Activated CD8-positive, alpha-beta T cell treated with anti-CD3 and anti-CD28 coated beads for 36 hours (primary cell): ENCODE data around the gene STARD9. TPM values are rescaled to one million over a fixed set of nuclear protein-coding genes. Genes with fewer than 3 reads are reported as not detected.

ENCODE experiments used
- ATAC-seq: fragments of 200-7000 bp; cut with Tn5 transposase; one replicate; pipeline ENCODE4 v1.10.0; 2021; ENCODE audit warnings: mild to moderate bottlenecking, moderate library complexity
- CTCF ChIA-PET: fragments of 350-600 bp; sonication (Branson Sonifier 250); formaldehyde crosslinking; loops from one replicate; lab custom pipeline; 2021; ENCODE audit warnings: antibody characterized with exemption; lab: Charles Lee
- POLR2A ChIA-PET: fragments of 350-600 bp; sonication (Branson Sonifier 250); formaldehyde crosslinking; loops from one replicate; lab custom pipeline; 2021; ENCODE audit warnings: antibody characterized with exemption; lab: Charles Lee
- DNase-seq: peaks from one replicate; pipeline ENCODE4 v3.0.0-alpha.2; 2020
- H3K27ac Mint-ChIP-seq: one replicate; pipeline ENCODE4 v1.8.0; 2021; ENCODE audit warnings: mild to moderate bottlenecking, mixed read lengths
- H3K27me3 Mint-ChIP-seq: one replicate; pipeline ENCODE4 v1.8.0; 2021; ENCODE audit warnings: mixed read lengths
- H3K36me3 Mint-ChIP-seq: one replicate; pipeline ENCODE4 v1.8.0; 2021; ENCODE audit warnings: low read depth, mixed read lengths
- H3K4me1 Mint-ChIP-seq: one replicate; pipeline ENCODE4 v1.8.0; 2021; ENCODE audit warnings: low read depth, mixed read lengths
- H3K4me3 Mint-ChIP-seq: one replicate; pipeline ENCODE4 v1.8.0; 2021; ENCODE audit warnings: mild to moderate bottlenecking, moderate library complexity, mixed read lengths
- H3K9me3 Mint-ChIP-seq: one replicate; pipeline ENCODE4 v1.8.0; 2021; ENCODE audit warnings: mixed read lengths
- intact Hi-C: fragments of 100-400 bp; cut with micrococcal nuclease; formaldehyde crosslinking; loops from one replicate; pipeline ENCODE4 v1.10.0; 2022
- total RNA-seq, 2 experiments: library from RNA; stranded (reverse); gene quantifications; one replicate each; pipeline ENCODE4 v1.2.3, GENCODE V29; 2021
- TF ChIP-seq, protein P1 (sequence below): fragments of 200-600 bp; IDR thresholded peaks from one replicate; pipeline ENCODE4 v1.8.0; 2022; ENCODE audit warnings: antibody characterized with exemption, mild to moderate bottlenecking

STARD9 gene
- total RNA-seq, 2 experiments from 2014 or later = 4.8 to 6.4 TPM

DNA sequence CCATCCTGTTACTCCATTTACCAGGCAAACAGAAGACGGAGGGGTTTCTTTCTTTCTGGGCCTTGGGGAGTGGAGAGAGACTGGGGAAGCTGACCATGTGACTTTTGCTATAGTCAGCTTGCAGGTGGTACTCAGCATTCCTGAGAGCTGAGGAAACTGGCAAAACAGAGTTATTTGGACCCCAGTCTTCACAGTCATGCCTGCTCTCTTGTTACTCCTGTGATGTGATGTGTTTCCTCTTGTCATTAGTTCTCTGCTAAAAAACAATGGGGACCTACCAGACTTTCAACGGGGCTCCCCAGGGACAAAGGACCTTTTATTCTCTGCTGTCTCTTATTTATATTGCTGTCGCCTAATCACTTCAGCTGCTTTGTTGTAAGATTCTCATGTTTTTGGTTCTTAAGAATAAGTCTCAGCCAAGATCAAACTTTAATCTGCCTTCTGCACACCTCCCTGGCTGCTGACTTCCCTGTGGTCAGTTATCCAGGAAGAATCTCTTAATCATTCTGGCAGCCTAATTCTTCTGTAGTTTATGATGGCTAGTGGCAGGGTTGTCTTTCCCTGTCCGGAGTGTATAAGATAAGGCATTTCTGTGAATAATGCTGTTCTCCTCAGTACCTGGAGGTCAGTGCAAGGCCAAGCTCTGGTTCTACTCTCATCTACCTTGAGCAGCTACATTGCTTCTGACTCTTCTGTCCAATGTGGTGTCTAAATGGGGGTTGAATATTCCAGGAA is 8.8 kb downstream of the STARD9 start:
- no peaks in the 10 kb centered on the region for H3K27me3 Mint-ChIP-seq
- H3K4me1 Mint-ChIP-seq = peaks cover 29% of the 10 kb centered on the region
- TF ChIP-seq, protein P1, sequence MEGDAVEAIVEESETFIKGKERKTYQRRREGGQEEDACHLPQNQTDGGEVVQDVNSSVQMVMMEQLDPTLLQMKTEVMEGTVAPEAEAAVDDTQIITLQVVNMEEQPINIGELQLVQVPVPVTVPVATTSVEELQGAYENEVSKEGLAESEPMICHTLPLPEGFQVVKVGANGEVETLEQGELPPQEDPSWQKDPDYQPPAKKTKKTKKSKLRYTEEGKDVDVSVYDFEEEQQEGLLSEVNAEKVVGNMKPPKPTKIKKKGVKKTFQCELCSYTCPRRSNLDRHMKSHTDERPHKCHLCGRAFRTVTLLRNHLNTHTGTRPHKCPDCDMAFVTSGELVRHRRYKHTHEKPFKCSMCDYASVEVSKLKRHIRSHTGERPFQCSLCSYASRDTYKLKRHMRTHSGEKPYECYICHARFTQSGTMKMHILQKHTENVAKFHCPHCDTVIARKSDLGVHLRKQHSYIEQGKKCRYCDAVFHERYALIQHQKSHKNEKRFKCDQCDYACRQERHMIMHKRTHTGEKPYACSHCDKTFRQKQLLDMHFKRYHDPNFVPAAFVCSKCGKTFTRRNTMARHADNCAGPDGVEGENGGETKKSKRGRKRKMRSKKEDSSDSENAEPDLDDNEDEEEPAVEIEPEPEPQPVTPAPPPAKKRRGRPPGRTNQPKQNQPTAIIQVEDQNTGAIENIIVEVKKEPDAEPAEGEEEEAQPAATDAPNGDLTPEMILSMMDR = no peak
- no peak overlapping the region for H3K4me3 Mint-ChIP-seq
- ATAC-seq (no peak), DNase-seq (no peak)
- CTCF ChIA-PET = no interaction called here
- POLR2A ChIA-PET = interaction anchor here (0.6 to 1.7 kb wide), 2 partner anchors 12 to 36 kb away, joined by 4 read pairs; no protein-coding TSS in a partner anchor
- no peaks in the 10 kb centered on the region for H3K36me3 Mint-ChIP-seq
- no peak overlapping the region for H3K27ac Mint-ChIP-seq
- intact Hi-C loops = no loop called here
- H3K9me3 Mint-ChIP-seq = no peaks in the 10 kb centered on the region

DNA sequence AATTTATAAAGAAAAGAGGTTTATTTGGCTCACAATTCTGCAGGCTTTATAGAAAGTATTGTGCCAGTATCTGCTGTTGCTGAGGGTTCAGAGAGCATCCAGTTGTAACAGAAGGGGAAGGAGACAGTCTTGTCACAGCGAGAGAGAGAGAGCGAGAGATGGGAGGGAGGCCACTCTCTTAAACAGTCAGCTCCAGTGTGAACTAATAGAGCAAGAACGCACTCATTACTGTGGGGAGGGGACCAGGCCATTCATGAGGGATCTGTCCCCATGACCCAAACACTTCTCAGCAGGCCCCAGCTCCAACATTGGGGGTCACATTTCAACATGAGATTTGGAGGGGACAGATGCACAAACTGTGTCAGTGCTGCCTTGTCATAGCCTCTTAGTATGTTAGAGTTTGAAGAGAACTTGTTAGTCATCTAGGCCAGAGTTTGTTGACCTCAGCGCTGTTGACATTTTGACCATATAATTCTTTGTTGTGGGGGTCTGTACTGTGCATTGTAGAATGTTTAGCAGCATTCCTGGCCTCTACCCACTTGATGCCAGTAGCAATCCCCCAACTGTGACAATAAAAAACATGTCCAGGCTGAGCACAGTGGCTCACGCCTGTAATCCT is 15.3 kb downstream of the STARD9 start:
- DNase-seq (no peak), ATAC-seq (no peak)
- no peaks in the 10 kb centered on the region for H3K4me1 Mint-ChIP-seq
- no peaks in the 10 kb centered on the region for H3K9me3 Mint-ChIP-seq
- H3K27me3 Mint-ChIP-seq = no peaks in the 10 kb centered on the region
- intact Hi-C loops = no loop called here
- TF ChIP-seq, protein P1 = no peak
- peaks cover 3% of the 10 kb centered on the region for H3K36me3 Mint-ChIP-seq
- H3K4me3 Mint-ChIP-seq = no peak overlapping the region
- POLR2A ChIA-PET = no interaction called here
- no peak overlapping the region for H3K27ac Mint-ChIP-seq
- CTCF ChIA-PET = interaction anchor here (1.2 to 1.6 kb wide), 2 partner anchors 18 to 61 kb away, joined by 3 to 4 read pairs; no protein-coding TSS in a partner anchor

GRCh38 chr15:42591238-42591934 is 16.0 kb downstream of the STARD9 start:
- intact Hi-C loops = no loop called here
- Mint-ChIP-seq H3K36me3 (peaks cover 3% of the 10 kb centered on the region), H3K27ac (no peak overlapping the region), H3K4me3 (no peak overlapping the region), H3K9me3 (no peaks in the 10 kb centered on the region), H3K4me1 (no peaks in the 10 kb centered on the region), H3K27me3 (no peaks in the 10 kb centered on the region)
- DNase-seq (no peak), ATAC-seq (no peak)
- ChIA-PET POLR2A (interaction anchor here (1.0 kb wide), 1 partner anchor 16 kb away, joined by 3 read pairs; the partner anchor contains the start of gene STARD9), CTCF (interaction anchor here (0.6 to 1.7 kb wide), 5 partner anchors 9 to 60 kb away, joined by 3 to 7 read pairs (median 4); no protein-coding TSS in a partner anchor)
- TF ChIP-seq, protein P1 = no peak

GRCh38 chr15:42592716-42593115 is 17.3 kb downstream of the STARD9 start:
- ATAC-seq = no peak
- Mint-ChIP-seq H3K27me3 (no peaks in the 10 kb centered on the region), H3K4me1 (no peaks in the 10 kb centered on the region), H3K27ac (no peak overlapping the region), H3K36me3 (peaks cover 3% of the 10 kb centered on the region), H3K9me3 (no peaks in the 10 kb centered on the region), H3K4me3 (no peak overlapping the region)
- DNase-seq = no peak
- TF ChIP-seq, protein P1 = no peak
- intact Hi-C loops = no loop called here
- POLR2A ChIA-PET = no interaction called here
- CTCF ChIA-PET = interaction anchor here (1.7 kb wide), 1 partner anchor 11 kb away, joined by 4 read pairs; no protein-coding TSS in a partner anchor
